Neuronal stem cell (in vitro differentiated cells): ENCODE measurements around the gene C12orf60.

Experiments used
- DNase-seq: peaks from one replicate; pipeline ENCODE4 v3.0.0-alpha.2; 2013; ENCODE audit warnings: low spot score
- H2AFZ ChIP-seq: one replicate; pipeline ENCODE4 v1.6.1; 2013; ENCODE audit warnings: mild to moderate bottlenecking, low read length, inconsistent platforms
- H2AK5ac ChIP-seq: 2 replicates; pipeline ENCODE4 v1.6.1; 2013; ENCODE audit warnings: low read depth, mild to moderate bottlenecking, inconsistent platforms, low read length, moderate library complexity, mixed read lengths
- H2BK120ac ChIP-seq: 2 replicates; pipeline ENCODE4 v1.6.1; 2013; ENCODE audit warnings: low read depth, mild to moderate bottlenecking, inconsistent platforms, low read length, moderate library complexity, mixed read lengths
- H2BK12ac ChIP-seq: one replicate; pipeline ENCODE4 v1.6.1; 2013; ENCODE audit warnings: low read length, inconsistent platforms
- H2BK15ac ChIP-seq: 2 replicates; pipeline ENCODE4 v1.6.1; 2013; ENCODE audit warnings: mild to moderate bottlenecking, low read length, inconsistent platforms, mixed read lengths
- H2BK5ac ChIP-seq: one replicate; pipeline ENCODE4 v1.6.1; 2013; ENCODE audit warnings: inconsistent platforms, mild to moderate bottlenecking, low read length, moderate library complexity
- H3K14ac ChIP-seq: one replicate; pipeline ENCODE4 v1.6.1; 2013; ENCODE audit warnings: low read length, inconsistent platforms
- H3K18ac ChIP-seq: 2 replicates; pipeline ENCODE4 v1.6.1; 2013; ENCODE audit warnings: low read length, inconsistent platforms
- H3K23ac ChIP-seq: 2 replicates; pipeline ENCODE4 v1.6.1; 2013; ENCODE audit warnings: low read depth, mild to moderate bottlenecking, mixed read lengths, low read length, inconsistent platforms; ENCODE audit not compliant: poor library complexity
- H3K27ac ChIP-seq: replicated peaks from 3 replicates; pipeline ENCODE4 v1.5.1; 2013; ENCODE audit warnings: low read length, inconsistent platforms
- H3K27me3 ChIP-seq, 3 experiments: 2 replicates each; pipeline ENCODE4 v1.6.1; 2013; ENCODE audit warnings: low read length in 3 of 3, mild to moderate bottlenecking in 2 of 3, inconsistent platforms in 1 of 3, low read depth in 1 of 3, mixed read lengths in 1 of 3, moderate library complexity in 1 of 3; ENCODE audit not compliant: control insufficient read depth in 3 of 3, insufficient read depth in 3 of 3
- H3K36me3 ChIP-seq, 2 donors: replicated peaks in 1 of 2; 2 replicates each; pipeline ENCODE4 v1.6.1; 2013; ENCODE audit warnings: low read length in 2 of 2; ENCODE audit not compliant: control insufficient read depth in 2 of 2, insufficient read depth in 2 of 2
- H3K4ac ChIP-seq: 2 replicates; pipeline ENCODE4 v1.6.1; 2013; ENCODE audit warnings: inconsistent platforms, mild to moderate bottlenecking, low read length, moderate library complexity
- H3K4me1 ChIP-seq, 2 donors: 1 replicate in 1 of 2; 2 replicates in 1 of 2; pipeline ENCODE4 v1.6.1; 2013; ENCODE audit warnings: low read length in 2 of 2, low read depth in 1 of 2; ENCODE audit not compliant: control insufficient read depth in 2 of 2, insufficient read depth in 1 of 2
- H3K4me2 ChIP-seq: one replicate; pipeline ENCODE4 v1.6.1; 2013; ENCODE audit warnings: mild to moderate bottlenecking, low read length, inconsistent platforms; ENCODE audit not compliant: insufficient read depth, poor library complexity, severe bottlenecking
- H3K4me3 ChIP-seq, 2 donors: 2 replicates each; pipeline ENCODE4 v1.5.1; 2013; ENCODE audit warnings: low read length in 2 of 2, mild to moderate bottlenecking in 2 of 2, inconsistent platforms in 1 of 2, moderate library complexity in 1 of 2
- H3K79me1 ChIP-seq: one replicate; pipeline ENCODE4 v1.6.1; 2013; ENCODE audit warnings: low read depth, mild to moderate bottlenecking, inconsistent platforms, low read length, moderate library complexity
- H3K9ac ChIP-seq: one replicate; pipeline ENCODE4 v1.6.1; 2013; ENCODE audit warnings: mild to moderate bottlenecking, low read depth, low read length, inconsistent platforms; ENCODE audit not compliant: poor library complexity
- H3K9me3 ChIP-seq, 2 donors: replicated peaks in 1 of 2; 2 replicates each; pipeline versions ENCODE3 to v1.6.1; 2013; ENCODE audit warnings: low read length in 2 of 2, mild to moderate bottlenecking in 2 of 2, inconsistent platforms in 1 of 2, low read depth in 1 of 2, mixed read lengths in 1 of 2, moderate library complexity in 1 of 2; ENCODE audit not compliant: control insufficient read depth in 2 of 2, insufficient read depth in 1 of 2
- H4K8ac ChIP-seq: one replicate; pipeline ENCODE4 v1.6.1; 2013; ENCODE audit warnings: low read depth, mild to moderate bottlenecking, inconsistent platforms, low read length, moderate library complexity
- H4K91ac ChIP-seq: one replicate; pipeline ENCODE4 v1.6.1; 2013; ENCODE audit warnings: low read length, low read depth, mild to moderate bottlenecking, inconsistent platforms; ENCODE audit not compliant: poor library complexity
- WGBS, 2 donors: extraction: QIAGEN DNeasy Blood & Tissue Kit; methylation state at CpG; one replicate each; pipeline ENCODE4 v1.1.7; 2013; ENCODE audit warnings: missing lambda C conversion rate in 2 of 2, mixed read lengths in 1 of 2; ENCODE audit not compliant: insufficient read length in 2 of 2, insufficient replicate concordance in 1 of 2; ENCODE audit errors: extremely low coverage in 2 of 2; 5-methylcytosine and 5-hydroxymethylcytosine counted together

Gene C12orf60

DNA sequence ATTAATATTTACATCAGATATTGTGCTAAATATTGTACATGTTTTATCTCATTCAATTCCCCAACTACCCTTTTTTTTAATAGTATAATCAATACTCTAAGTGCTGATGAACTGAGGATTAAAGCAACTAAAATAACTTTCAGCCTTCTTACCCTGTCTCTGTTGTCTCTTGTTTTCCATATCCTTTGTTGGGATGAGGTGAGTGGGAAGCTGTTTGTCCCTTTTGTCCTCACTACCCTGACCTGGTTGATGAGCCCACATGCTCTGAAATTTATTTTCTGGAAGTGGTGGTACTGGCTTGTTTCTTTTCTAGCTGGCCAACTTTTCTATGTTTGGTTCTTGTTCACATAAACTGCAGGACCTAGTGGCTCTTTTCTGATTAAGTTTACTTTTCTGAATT, 49.4 kb downstream of the C12orf60 start:
- Histone ChIP-seq H2AK5ac (no peak overlapping the region), H3K79me1 (no peaks in the 10 kb centered on the region), H3K4me3 (no peak overlapping the region), H3K18ac (no peak overlapping the region), H2BK15ac (no peak overlapping the region), H3K9ac (no peak overlapping the region), H3K4me2 (no peak overlapping the region), H3K36me3 (no peaks in the 10 kb centered on the region), H3K27me3 (no peaks in the 10 kb centered on the region), H2AFZ (no peak overlapping the region), H3K4ac (no peak overlapping the region), H3K23ac (no peak overlapping the region), H3K9me3 (no peaks in the 10 kb centered on the region), H3K4me1 (peaks cover 5 to 8% of the 10 kb centered on the region in 2 donors), H3K27ac (no peak overlapping the region), H4K8ac (no peak overlapping the region), H2BK5ac (no peak overlapping the region), H2BK120ac (no peak overlapping the region), H2BK12ac (no peak overlapping the region), H3K14ac (no peak overlapping the region), H4K91ac (no peak overlapping the region)
- DNase-seq, result no peak

DNA sequence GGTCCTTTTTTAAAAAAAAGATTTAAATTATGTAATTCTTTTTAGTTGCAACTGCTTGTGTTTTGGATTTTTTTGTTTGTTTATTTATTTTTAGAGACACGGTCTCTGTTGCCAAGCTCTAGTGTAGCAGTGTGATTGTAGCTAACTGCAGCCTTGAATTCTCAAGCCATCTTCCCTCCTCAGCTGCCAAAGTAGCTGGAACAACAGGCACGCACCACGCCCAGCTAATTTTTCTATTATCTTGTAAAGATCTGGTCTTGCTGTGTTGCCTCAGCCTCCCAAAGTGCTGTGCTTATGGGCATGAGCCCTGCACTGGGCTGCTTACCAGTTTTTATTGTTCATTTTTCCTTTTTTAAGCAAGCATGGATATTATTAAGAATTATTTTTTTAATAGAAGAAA, 50.5 kb downstream of the C12orf60 start:
- Histone ChIP-seq H4K8ac (no peak overlapping the region), H3K36me3 (no peaks in the 10 kb centered on the region), H3K4me2 (no peak overlapping the region), H2AFZ (no peak overlapping the region), H3K14ac (no peak overlapping the region), H3K4me1 (peaks cover 5 to 8% of the 10 kb centered on the region in 2 donors), H3K27ac (no peak overlapping the region), H3K27me3 (no peaks in the 10 kb centered on the region), H2BK15ac (no peak overlapping the region), H2AK5ac (no peak overlapping the region), H3K4me3 (no peak overlapping the region), H3K9me3 (no peaks in the 10 kb centered on the region), H3K18ac (no peak overlapping the region), H3K4ac (no peak overlapping the region), H2BK12ac (no peak overlapping the region), H3K23ac (no peak overlapping the region), H2BK120ac (no peak overlapping the region), H3K79me1 (no peaks in the 10 kb centered on the region), H4K91ac (no peak overlapping the region), H3K9ac (no peak overlapping the region), H2BK5ac (no peak overlapping the region)
- DNase-seq, result no peak
- WGBS, 2 donors, result no CpG with 5 or more reads among the region's 3 CpGs

DNA sequence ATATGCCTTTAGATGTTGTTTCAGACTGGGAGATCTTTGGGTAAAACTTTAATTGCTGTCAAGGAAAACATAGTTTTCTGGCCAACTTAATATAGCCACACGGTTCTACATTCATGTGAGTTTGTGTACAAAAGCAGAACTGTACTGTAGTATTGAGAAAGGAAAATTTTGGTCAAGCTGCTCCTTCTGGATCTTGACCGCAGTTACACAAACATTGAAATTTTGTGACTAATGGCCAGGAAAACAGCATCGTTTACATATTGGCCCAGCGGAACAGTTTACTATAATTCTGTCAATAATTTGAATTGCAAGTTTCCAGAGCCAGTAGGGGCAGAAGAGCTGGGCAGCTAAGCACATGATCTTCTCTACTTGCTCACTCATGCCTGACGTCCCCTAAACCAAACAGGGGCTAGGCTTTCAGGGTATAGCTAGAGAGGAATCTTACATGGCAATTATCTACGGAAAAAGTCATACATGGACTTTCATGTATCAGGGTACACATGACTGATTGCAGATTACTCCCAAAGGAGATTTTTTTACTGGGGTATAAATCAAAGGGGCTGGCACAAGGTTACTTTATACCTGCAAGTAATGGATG, 51.2 kb downstream of the C12orf60 start:
- no peak overlapping the region for H2AK5ac ChIP-seq
- H3K27ac ChIP-seq, result no peak overlapping the region
- no peak overlapping the region for H2BK15ac ChIP-seq
- no peak overlapping the region for H3K23ac ChIP-seq
- H4K8ac ChIP-seq, result no peak overlapping the region
- no peak overlapping the region for H3K4me2 ChIP-seq
- no peak overlapping the region for H4K91ac ChIP-seq
- H3K4me3 ChIP-seq, result no peak overlapping the region
- WGBS, 2 donors, result no CpG with 5 or more reads among the region's 6 CpGs
- H3K4ac ChIP-seq, result no peak overlapping the region
- H3K18ac ChIP-seq, result no peak overlapping the region
- no peaks in the 10 kb centered on the region for H3K9me3 ChIP-seq
- no peak for DNase-seq
- no peak overlapping the region for H2BK5ac ChIP-seq
- H3K36me3 ChIP-seq, result no peaks in the 10 kb centered on the region
- no peak overlapping the region for H3K9ac ChIP-seq
- H3K79me1 ChIP-seq, result no peaks in the 10 kb centered on the region
- H3K14ac ChIP-seq, result no peak overlapping the region
- H2BK12ac ChIP-seq, result no peak overlapping the region
- no peak overlapping the region for H2BK120ac ChIP-seq
- H2AFZ ChIP-seq, result peak overlapping the region; percentile 47
- H3K27me3 ChIP-seq, result no peaks in the 10 kb centered on the region
- peaks cover 5 to 8% of the 10 kb centered on the region in 2 donors for H3K4me1 ChIP-seq

DNA sequence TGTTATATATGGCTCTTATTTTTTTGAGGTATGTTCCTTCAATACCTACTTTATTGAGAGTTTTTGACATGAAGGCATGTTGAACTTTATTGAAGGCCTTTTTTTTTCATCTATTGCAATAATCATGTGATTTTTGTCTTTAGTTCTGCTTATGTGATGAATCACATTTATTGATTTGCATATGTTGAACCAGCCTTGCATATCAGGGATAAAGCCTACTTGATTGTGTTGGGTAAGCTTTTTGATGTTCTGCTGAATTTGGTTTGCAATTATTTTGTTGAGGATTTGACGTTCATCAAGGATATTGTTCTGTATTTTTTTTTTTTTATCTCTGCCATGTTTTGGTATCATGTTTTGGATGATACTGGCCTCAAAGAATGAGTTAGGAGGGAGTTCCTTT, 55.0 kb downstream of the C12orf60 start:
- Histone ChIP-seq H3K4me2 (no peak overlapping the region), H3K4me3 (no peak overlapping the region), H2BK15ac (no peak overlapping the region), H3K36me3 (no peaks in the 10 kb centered on the region), H2BK12ac (no peak overlapping the region), H2AFZ (no peak overlapping the region), H3K27ac (no peak overlapping the region), H3K14ac (no peak overlapping the region), H3K4me1 (peaks cover 0 to 3% of the 10 kb centered on the region in 2 donors), H2BK5ac (no peak overlapping the region), H2AK5ac (no peak overlapping the region), H3K27me3 (no peaks in the 10 kb centered on the region), H2BK120ac (no peak overlapping the region), H4K91ac (no peak overlapping the region), H3K79me1 (no peaks in the 10 kb centered on the region), H3K18ac (no peak overlapping the region), H3K23ac (no peak overlapping the region), H3K9ac (no peak overlapping the region), H4K8ac (no peak overlapping the region), H3K9me3 (no peaks in the 10 kb centered on the region), H3K4ac (no peak overlapping the region)
- DNase-seq, result no peak
- no CpG with 5 or more reads among the region's 1 CpG for WGBS, 2 donors
